ENCODE data around the gene CACFD1. TPM values are rescaled to one million over a fixed set of nuclear protein-coding genes. Genes with fewer than 3 reads are reported as not detected.
A peak's percentile ranks its signal among the peaks of the same experiment; 100 is the strongest.

The CACFD1 gene
- total RNA-seq, 1 experiment from 2014 or later, result 10.6 TPM

DNA sequence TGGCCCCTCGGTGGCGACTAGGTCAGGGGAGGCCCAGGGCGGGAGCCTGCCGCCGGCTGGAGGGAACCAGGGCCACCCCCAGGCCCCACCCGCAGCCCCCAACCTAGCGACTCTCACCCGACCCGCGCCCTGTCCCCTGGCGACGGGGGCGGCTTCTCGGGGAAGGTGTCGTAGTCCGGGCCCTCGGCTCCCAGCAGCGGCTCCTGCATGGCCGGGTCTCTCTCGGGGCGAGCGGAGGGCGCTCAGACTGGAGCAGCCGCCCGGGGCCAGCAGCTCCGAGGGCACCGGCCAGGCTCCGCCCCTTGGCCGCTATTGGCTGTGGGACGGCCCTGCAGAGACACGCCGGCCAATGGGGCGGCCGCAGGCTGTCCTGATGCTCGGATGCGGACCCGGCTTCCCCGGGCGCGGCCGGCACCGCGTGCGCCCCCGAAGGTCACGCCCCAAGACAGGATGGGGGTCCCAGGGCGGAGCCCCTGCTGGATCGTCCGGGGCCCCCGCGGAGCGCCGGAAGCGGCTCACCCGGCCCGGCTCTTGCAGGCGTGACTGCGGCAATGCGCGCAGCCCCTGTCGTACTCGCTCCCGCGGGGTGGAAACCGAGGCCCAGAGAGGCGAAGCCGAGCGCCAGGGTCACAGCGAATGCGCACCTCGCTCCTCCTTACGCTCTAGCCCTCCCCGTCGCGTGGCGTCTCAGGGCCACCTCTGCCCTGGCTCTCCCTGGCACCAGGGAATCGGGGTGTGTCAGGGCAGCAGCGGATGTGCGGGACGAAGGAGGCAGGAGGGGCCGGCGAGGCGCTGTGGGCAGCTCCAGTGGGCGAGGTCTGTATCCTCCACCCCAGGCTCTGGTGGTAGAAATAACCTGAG is 19.3 kb downstream of the CACFD1 start, which contains the start of gene SLC2A6:
TSS of gene SLC2A6 (minus strand) at position 249 of the 861 bp plus-strand sequence. CDS start at position 209, 40 bp downstream.
- Histone ChIP-seq H3K4me3 (ENCODE audit: low read depth, low read length, poor library complexity, severe bottlenecking) (peak within 1 kb of the TSS; percentile 46), H3K27ac (ENCODE audit: low read depth, low read length, poor library complexity, severe bottlenecking) (no peak within 1 kb of the TSS), H3K36me3 (ENCODE audit: insufficient read depth, low read length, poor library complexity, severe bottlenecking) (no peaks in the 10 kb centered on the region), H3K9me3 (ENCODE audit: low read depth, low read length, poor library complexity, severe bottlenecking) (no peaks in the 10 kb centered on the region), H3K27me3 (replicated peaks; ENCODE audit: insufficient read depth, low read depth, low read length, poor library complexity) (no peaks in the 10 kb centered on the region), H3K4me1 (ENCODE audit: insufficient read depth, low read length, poor library complexity, severe bottlenecking) (peaks cover 11% of the 10 kb centered on the region)
- DNase-seq (ENCODE audit: low spot score), result peak; percentile 83
- no peak for TF ChIP-seq EZH2 (IDR thresholded peaks at IDR 0.05; ENCODE audit: borderline replicate concordance, low read depth, low read length, poor library complexity, severe bottlenecking)
- TF ChIP-seq, protein P1, sequence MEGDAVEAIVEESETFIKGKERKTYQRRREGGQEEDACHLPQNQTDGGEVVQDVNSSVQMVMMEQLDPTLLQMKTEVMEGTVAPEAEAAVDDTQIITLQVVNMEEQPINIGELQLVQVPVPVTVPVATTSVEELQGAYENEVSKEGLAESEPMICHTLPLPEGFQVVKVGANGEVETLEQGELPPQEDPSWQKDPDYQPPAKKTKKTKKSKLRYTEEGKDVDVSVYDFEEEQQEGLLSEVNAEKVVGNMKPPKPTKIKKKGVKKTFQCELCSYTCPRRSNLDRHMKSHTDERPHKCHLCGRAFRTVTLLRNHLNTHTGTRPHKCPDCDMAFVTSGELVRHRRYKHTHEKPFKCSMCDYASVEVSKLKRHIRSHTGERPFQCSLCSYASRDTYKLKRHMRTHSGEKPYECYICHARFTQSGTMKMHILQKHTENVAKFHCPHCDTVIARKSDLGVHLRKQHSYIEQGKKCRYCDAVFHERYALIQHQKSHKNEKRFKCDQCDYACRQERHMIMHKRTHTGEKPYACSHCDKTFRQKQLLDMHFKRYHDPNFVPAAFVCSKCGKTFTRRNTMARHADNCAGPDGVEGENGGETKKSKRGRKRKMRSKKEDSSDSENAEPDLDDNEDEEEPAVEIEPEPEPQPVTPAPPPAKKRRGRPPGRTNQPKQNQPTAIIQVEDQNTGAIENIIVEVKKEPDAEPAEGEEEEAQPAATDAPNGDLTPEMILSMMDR (conservative IDR thresholded peaks at IDR 0.05; ENCODE audit: low read depth, low read length), result no peak
- no TSS peak for BruUV-seq (replicated peaks)
- intact Hi-C loops (cut with micrococcal nuclease; ENCODE audit: unreplicated experiment), result no loop called here
- POLR2A ChIA-PET (ENCODE audit: low non-redundant PET), result no interaction called here
- CTCF ChIA-PET, result no interaction called here

DNA sequence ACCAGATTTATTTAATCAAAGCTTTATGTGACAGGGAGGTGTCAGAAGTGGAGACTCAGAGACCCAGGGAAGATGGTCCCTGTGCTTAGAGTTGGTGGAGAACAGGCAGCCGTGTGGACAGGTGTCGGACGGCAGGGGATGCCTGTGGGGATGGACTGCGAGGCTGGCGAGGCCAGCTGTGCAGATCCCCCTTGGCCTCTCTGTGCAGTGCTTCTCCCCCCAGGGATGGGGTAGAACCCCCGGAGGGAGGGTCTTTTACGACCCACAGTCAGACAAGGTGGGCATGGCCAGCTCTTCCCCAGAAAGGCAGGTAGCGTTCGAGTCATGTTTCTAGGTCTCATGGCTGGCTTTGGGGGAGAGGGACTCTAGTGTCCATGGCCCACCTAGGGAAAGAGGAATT is 23.8 kb downstream of the CACFD1 start:
- BruUV-seq (replicated peaks), result no TSS peak
- peaks cover 11% of the 10 kb centered on the region for H3K4me1 ChIP-seq (ENCODE audit: insufficient read depth, low read length, poor library complexity, severe bottlenecking)

DNA sequence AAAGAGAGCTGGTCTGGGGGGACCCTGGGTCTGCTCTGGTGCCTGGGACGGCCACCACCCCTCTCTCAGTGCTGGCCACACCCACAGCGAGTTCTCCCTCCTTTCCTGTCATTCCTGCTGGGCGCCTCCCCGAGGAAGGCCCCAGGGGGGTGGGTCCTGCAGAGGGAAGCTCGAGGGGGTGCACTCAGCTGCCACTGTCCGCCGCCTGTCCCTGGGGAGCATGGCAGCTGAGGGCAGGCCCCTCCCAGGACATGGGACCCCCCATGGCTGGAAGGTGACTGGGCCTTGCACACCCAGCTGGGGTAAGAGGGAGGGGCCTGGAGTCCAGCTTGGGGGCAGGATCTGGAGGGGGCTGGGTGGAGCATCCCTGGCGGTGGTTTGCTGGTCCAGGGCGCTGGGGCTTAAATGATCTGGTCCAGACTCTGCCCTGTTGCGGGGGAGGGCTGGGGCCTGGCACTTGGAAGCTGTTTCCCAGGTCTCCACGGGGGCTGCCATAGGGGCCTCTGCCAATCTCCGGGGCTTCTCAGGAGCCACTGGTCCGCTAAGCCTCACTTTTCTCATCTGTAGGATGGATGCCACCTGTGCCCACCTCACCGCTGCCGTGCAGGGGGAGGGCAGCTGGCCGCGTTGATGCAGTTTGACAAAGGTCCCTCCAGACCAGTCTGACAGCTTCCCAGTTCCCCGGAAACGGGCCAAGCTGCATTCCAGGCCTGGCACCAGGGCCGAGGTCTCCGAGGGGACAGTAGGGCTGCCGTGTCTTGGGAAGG is 25.1 kb downstream of the CACFD1 start:
- POLR2A ChIA-PET (ENCODE audit: low non-redundant PET), result interaction anchor here (0.6 kb wide), 1 partner anchor 124 kb away, joined by 3 read pairs; no protein-coding TSS in a partner anchor
- no peak overlapping the region for H3K4me3 ChIP-seq (ENCODE audit: low read depth, low read length, poor library complexity, severe bottlenecking)
- CTCF ChIA-PET, result interaction anchor here (2.2 kb wide), 1 partner anchor 298 kb away, joined by 17 read pairs; no protein-coding TSS in a partner anchor
- DNase-seq (ENCODE audit: low spot score), result no peak
- peaks cover 4% of the 10 kb centered on the region for H3K4me1 ChIP-seq (ENCODE audit: insufficient read depth, low read length, poor library complexity, severe bottlenecking)
- H3K36me3 ChIP-seq (ENCODE audit: insufficient read depth, low read length, poor library complexity, severe bottlenecking), result no peaks in the 10 kb centered on the region
- no peak overlapping the region for H3K27ac ChIP-seq (ENCODE audit: low read depth, low read length, poor library complexity, severe bottlenecking)
- H3K9me3 ChIP-seq (ENCODE audit: low read depth, low read length, poor library complexity, severe bottlenecking), result no peaks in the 10 kb centered on the region
- intact Hi-C loops (cut with micrococcal nuclease; ENCODE audit: unreplicated experiment), result no loop called here
- H3K27me3 ChIP-seq (replicated peaks; ENCODE audit: insufficient read depth, low read depth, low read length, poor library complexity), result no peaks in the 10 kb centered on the region
- BruUV-seq (replicated peaks), result no TSS peak
- no peak for TF ChIP-seq EZH2 (IDR thresholded peaks at IDR 0.05; ENCODE audit: borderline replicate concordance, low read depth, low read length, poor library complexity, severe bottlenecking)
- TF ChIP-seq, protein P1 (conservative IDR thresholded peaks at IDR 0.05; ENCODE audit: low read depth, low read length), result no peak

More for the DNA sequence above, 23.8 kb downstream of the CACFD1 start:
- Histone ChIP-seq H3K4me3 (ENCODE audit: low read depth, low read length, poor library complexity, severe bottlenecking) (no peak overlapping the region), H3K27ac (ENCODE audit: low read depth, low read length, poor library complexity, severe bottlenecking) (no peak overlapping the region), H3K36me3 (ENCODE audit: insufficient read depth, low read length, poor library complexity, severe bottlenecking) (no peaks in the 10 kb centered on the region), H3K27me3 (replicated peaks; ENCODE audit: insufficient read depth, low read depth, low read length, poor library complexity) (no peaks in the 10 kb centered on the region), H3K9me3 (ENCODE audit: low read depth, low read length, poor library complexity, severe bottlenecking) (no peaks in the 10 kb centered on the region)
- intact Hi-C loops (cut with micrococcal nuclease; ENCODE audit: unreplicated experiment), result no loop called here
- CTCF ChIA-PET, result no interaction called here
- TF ChIP-seq, protein P1 (conservative IDR thresholded peaks at IDR 0.05; ENCODE audit: low read depth, low read length), result no peak
- no peak for TF ChIP-seq EZH2 (IDR thresholded peaks at IDR 0.05; ENCODE audit: borderline replicate concordance, low read depth, low read length, poor library complexity, severe bottlenecking)
- DNase-seq (ENCODE audit: low spot score), result no peak
- POLR2A ChIA-PET (ENCODE audit: low non-redundant PET), result no interaction called here
